NCI-H510A (cell line): Measurements from ENCODE around the gene FKBP8.
"Not testable (repeated sequence)": the region's sequence is repeated elsewhere in the genome, so short reads cannot be mapped to it uniquely, and the experiment has no call there.

ENCODE experiments used
- DNase-seq: peaks from one replicate; lab custom pipeline; 2025; lab: John Stamatoyannopoulos, UW

FKBP8 gene

DNA sequence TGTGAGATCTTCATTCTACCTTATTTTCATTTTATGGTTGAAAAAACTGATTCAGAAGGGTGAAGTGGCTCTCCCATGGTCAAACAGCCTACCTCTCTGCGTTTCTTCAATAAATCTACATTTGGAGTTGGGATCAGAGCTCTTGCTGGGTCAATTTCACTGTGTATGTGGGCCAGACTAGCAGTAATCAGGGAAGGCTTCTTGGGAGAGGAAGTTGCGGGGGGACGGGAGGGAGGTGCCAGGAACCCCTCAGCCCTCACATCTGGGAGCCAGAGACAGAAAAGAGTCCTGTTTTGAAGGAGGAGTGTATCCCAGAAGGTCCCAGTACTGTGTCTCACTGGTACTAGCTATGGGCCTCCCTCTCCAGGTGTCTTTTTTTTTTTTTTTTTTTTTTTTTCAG, 15.2 kb upstream of the FKBP8 start:
- no peak for DNase-seq

DNA sequence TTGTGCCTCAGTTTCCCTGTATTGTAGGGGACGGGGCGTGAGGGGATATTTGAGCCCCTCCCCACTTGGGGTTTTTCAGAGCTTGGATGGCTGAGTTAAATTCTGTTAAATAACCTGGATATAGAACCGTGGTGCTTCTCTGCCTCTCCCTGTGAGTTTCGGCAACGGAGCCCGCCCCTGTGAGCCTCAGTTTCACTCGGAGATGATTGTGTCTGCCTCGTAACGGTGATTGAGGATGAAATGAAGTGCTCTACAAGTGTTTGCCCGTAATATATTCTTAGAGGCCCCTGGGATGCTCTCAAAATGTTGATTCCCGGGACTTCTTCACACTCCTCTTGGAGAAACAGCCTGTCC, 14.8 kb upstream of the FKBP8 start:
- no peak for DNase-seq

GRCh38 chr19:18557411-18558201, 14.2 kb upstream of the FKBP8 start, which contains the start of gene KXD1:
Gene KXD1, plus strand, starts transcription at chr19:18557870. Its CDS starts 4,187 bp downstream, at chr19:18562057.
- peak; percentile 93 for DNase-seq

GRCh38 chr19:18551631-18552030, 8.3 kb upstream of the FKBP8 start:
- no peak for DNase-seq

DNA sequence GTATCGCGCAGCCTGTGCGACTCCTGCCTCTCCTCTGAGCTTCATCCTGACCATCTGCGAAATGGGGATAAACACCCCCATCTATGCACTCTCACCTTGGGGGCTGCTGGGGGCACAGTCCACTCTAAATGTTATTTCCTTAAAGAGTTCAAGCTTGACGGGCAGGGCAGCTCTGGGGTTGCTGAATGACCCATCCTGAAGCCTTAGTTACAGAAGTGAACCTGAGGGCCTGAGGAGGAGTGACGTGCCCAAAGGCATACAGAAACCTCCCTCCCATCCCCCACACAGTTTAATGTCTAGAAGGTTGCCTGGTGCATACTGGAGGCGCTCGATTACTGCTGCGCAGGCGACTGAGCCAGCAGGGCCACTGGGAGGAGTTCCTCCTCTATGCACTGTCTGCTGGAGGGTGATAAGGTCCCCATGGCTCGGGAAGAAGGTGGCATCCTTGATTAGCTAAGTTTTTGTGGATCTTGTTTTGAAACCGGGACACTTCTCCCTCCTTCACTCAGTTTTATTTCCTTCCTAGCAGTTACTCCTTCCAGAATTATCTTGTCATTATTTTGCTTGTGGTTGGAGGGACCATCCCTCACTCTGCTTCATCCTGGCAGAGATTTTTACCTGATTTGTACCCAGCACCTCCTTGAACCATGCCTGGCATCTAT, 572 bp upstream of the FKBP8 start:
- DNase-seq = peak; percentile 76

- DNase-seq = no peak
Observed at GRCh38 chr19:18541992-18542940, 1.1 kb downstream of the FKBP8 start.

DNA sequence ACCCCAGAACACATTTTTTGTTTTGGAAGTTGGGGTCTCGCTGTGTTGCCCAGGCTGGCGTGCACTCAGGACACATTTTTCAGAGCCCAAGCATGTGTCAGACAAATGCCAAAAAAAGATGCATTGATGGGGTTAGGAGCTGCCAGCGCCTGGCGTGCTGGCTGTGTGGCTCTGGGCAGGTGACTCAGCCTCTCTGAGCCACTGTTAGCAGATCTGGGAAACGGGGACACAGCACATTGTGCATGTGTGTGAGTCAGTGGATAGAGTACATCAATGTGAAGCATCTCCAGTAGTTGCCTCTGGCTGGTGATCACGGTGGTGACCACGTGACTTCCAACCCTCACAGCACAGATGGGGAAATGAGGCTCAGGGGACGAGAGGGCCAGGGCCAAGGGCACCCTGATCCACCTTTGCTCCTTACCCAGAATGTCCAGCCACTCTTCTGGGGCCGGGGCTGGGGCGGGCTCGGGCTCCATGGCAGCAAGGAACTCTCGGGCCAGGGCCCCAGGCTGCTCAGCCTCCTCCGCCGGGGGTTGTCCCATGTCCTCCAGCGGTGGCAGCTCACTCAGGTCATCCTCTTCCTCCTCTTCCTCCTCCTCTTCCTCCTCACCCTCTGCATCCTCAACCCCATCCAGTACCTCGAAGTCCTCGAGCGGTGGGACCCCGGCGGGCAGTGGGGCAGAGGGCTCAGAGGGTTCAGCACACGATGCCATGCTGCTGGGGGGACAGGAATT, 1.9 kb downstream of the FKBP8 start:
- no peak for DNase-seq

- not testable (repeated sequence) for DNase-seq
Observed at GRCh38 chr19:18540200-18540599, 3.2 kb downstream of the FKBP8 start.

- no peak for DNase-seq
Observed at GRCh38 chr19:18539372-18539771, 4.0 kb downstream of the FKBP8 start.

- no peak for DNase-seq
Observed at GRCh38 chr19:18538115-18538514, 5.3 kb downstream of the FKBP8 start.

DNA sequence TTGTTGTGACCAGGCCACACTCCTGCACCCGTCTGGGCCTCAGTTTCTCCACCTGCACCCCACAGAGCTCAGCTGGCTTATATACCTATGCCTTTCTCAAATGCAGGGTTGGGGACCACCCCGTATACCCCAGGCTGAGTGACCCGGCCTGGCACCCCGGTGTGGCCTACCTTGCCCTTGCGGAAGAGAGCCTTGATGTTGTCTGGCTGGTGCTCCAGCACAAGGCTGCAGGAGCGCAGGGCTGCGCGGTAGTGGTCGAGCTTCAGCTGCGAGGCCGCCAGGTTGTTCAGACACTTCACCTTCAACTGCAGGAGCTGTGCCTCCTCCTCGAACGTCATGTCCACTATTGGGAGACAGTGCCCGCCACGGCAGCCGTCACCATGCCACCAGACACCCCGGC, 5.9 kb downstream of the FKBP8 start:
- no peak for DNase-seq

- DNase-seq = no peak
Observed at GRCh38 chr19:18536475-18536874, 6.9 kb downstream of the FKBP8 start.

GRCh38 chr19:18533058-18533457, 10.3 kb downstream of the FKBP8 start:
- no peak for DNase-seq

GRCh38 chr19:18532168-18532890, 11.0 kb downstream of the FKBP8 start:
- DNase-seq = no peak

- DNase-seq = no peak
Observed at GRCh38 chr19:18531485-18531884, 11.9 kb downstream of the FKBP8 start.

- DNase-seq = no peak
Observed at GRCh38 chr19:18529782-18530181, 13.6 kb downstream of the FKBP8 start.

- DNase-seq = no peak
Observed at GRCh38 chr19:18526316-18526715, 17.1 kb downstream of the FKBP8 start.

DNA sequence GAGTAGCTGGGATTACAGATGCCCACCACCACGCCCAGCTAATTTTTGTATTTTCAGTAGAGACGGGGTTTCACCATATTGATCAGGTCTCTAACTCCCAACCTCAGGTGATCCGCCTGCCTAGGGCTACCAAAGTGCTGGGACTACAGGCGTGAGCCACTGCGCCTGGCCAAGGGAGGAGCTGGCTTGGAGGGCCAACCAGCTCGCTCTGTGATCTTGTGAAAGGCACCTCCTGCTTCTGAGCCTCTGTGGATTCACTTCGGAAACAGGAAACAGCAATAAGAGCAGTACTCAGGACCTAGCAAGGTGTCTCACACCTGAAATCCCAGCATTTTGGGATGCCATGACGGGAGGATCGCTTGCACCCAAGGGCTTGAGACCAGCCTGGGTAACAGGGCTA, 19.5 kb downstream of the FKBP8 start:
- DNase-seq = no peak

- DNase-seq = not testable (repeated sequence)
Observed at GRCh38 chr19:18522862-18523440, 20.4 kb downstream of the FKBP8 start.

GRCh38 chr19:18522124-18522861, 21.1 kb downstream of the FKBP8 start:
- peak; percentile 99 for DNase-seq
